IMR-90 (cell line): ENCODE data around the gene OR13F1. TPM values are rescaled to one million over a fixed set of nuclear protein-coding genes. Genes with fewer than 3 reads are reported as not detected.

Source experiments
- ATAC-seq: fragments of 200-7000 bp; cut with Tn5 transposase; 2 replicates; pipeline ENCODE4 v1.9.1; 2020; ENCODE audit warnings: low read depth, mild to moderate bottlenecking, moderate library complexity
- BruUV-seq: library from RNA; stranded (reverse); fragments of 400-500 nt; replicated peaks from 2 replicates; lab custom pipeline; 2021; lab: Mats Ljungman, UMichigan
- CTCF ChIA-PET: fragments of 300-600 bp; formaldehyde crosslinking; extraction: SDS; loops from one replicate; lab custom pipeline; 2021; ENCODE audit warnings: antibody characterized with exemption; lab: Yijun Ruan, JAX
- POLR2A ChIA-PET: fragments of 300-600 bp; sonication (Branson Sonifier 250); formaldehyde crosslinking; loops from one replicate; lab custom pipeline; 2022; ENCODE audit warnings: antibody characterized with exemption; ENCODE audit not compliant: unreplicated experiment; lab: Charles Lee
- DNase-seq: peaks from one replicate; pipeline ENCODE4 v3.0.0; 2013
- H2AFZ ChIP-seq: replicated peaks from 2 replicates; pipeline ENCODE3; 2013; ENCODE audit warnings: low read length, mild to moderate bottlenecking; ENCODE audit not compliant: poor library complexity
- H2AK5ac ChIP-seq: 2 replicates; pipeline ENCODE4 v1.6.1; 2013; ENCODE audit warnings: low read depth, low read length, inconsistent platforms
- H2AK9ac ChIP-seq: replicated peaks from 2 replicates; pipeline ENCODE3; 2013; ENCODE audit warnings: mild to moderate bottlenecking, low read depth, low read length, moderate library complexity; ENCODE audit not compliant: poor library complexity
- H2BK120ac ChIP-seq: 2 replicates; pipeline ENCODE4 v1.6.1; 2013; ENCODE audit warnings: low read depth, low read length, inconsistent platforms
- H2BK15ac ChIP-seq: 3 replicates; pipeline ENCODE4 v1.6.1; 2013; ENCODE audit warnings: low read depth, low read length, inconsistent platforms
- H2BK20ac ChIP-seq: 2 replicates; pipeline ENCODE4 v1.6.1; 2013; ENCODE audit warnings: low read depth, mild to moderate bottlenecking, inconsistent platforms, low read length, moderate library complexity
- H2BK5ac ChIP-seq: 2 replicates; pipeline ENCODE4 v1.6.1; 2013; ENCODE audit warnings: mild to moderate bottlenecking, low read depth, low read length, inconsistent platforms; ENCODE audit not compliant: poor library complexity, severe bottlenecking
- H3K14ac ChIP-seq: replicated peaks from 2 replicates; pipeline ENCODE4 v1.6.1; 2013; ENCODE audit warnings: low read depth, low read length, inconsistent platforms
- H3K18ac ChIP-seq: 2 replicates; pipeline ENCODE4 v1.6.1; 2013; ENCODE audit warnings: low read depth, low read length, control low read depth
- H3K23ac ChIP-seq: 2 replicates; pipeline ENCODE4 v1.6.1; 2013; ENCODE audit warnings: low read depth, low read length, inconsistent platforms
- H3K27ac ChIP-seq: 2 replicates; pipeline ENCODE4 v1.5.1; 2013; ENCODE audit warnings: mild to moderate bottlenecking, control low read depth, low read length; ENCODE audit not compliant: insufficient read depth
- H3K27me3 ChIP-seq: 2 replicates; pipeline ENCODE4 v1.6.1; 2013; ENCODE audit warnings: low read length; ENCODE audit not compliant: control insufficient read depth, insufficient read depth
- H3K36me3 ChIP-seq: 2 replicates; pipeline ENCODE4 v1.6.1; 2013; ENCODE audit warnings: low read length, mixed read lengths; ENCODE audit not compliant: control insufficient read depth, insufficient read depth
- H3K4ac ChIP-seq: 2 replicates; pipeline ENCODE4 v1.6.1; 2013; ENCODE audit warnings: low read depth, low read length, inconsistent platforms
- H3K4me1 ChIP-seq: 2 replicates; pipeline ENCODE4 v1.6.1; 2013; ENCODE audit warnings: low read length, mixed read lengths; ENCODE audit not compliant: control insufficient read depth, insufficient read depth
- H3K4me2 ChIP-seq: 2 replicates; pipeline ENCODE4 v1.6.1; 2013; ENCODE audit warnings: low read depth, mild to moderate bottlenecking, control low read depth, low read length, moderate library complexity
- H3K4me3 ChIP-seq: 2 replicates; pipeline ENCODE4 v1.5.1; 2013; ENCODE audit warnings: low read depth, mild to moderate bottlenecking, control low read depth, low read length, moderate library complexity; ENCODE audit not compliant: insufficient read depth
- H3K56ac ChIP-seq: 2 replicates; pipeline ENCODE4 v1.6.1; 2013; ENCODE audit warnings: low read length, inconsistent platforms; ENCODE audit not compliant: insufficient read depth; ENCODE audit errors: extremely low read depth
- H3K79me1 ChIP-seq, 2 experiments: 2 replicates each; pipeline ENCODE4 v1.6.1; 2013; ENCODE audit warnings: low read length in 2 of 2, inconsistent platforms in 1 of 2, low read depth in 1 of 2
- H3K9ac ChIP-seq: 2 replicates; pipeline ENCODE4 v1.6.1; 2013; ENCODE audit warnings: low read depth, low read length, control low read depth
- H3K9me1 ChIP-seq: 2 replicates; pipeline ENCODE4 v1.6.1; 2013; ENCODE audit warnings: low read length, inconsistent platforms; ENCODE audit not compliant: insufficient read depth
- H3K9me3 ChIP-seq: 2 replicates; pipeline ENCODE4 v1.6.1; 2013; ENCODE audit warnings: low read length; ENCODE audit not compliant: control insufficient read depth, insufficient read depth
- H4K20me1 ChIP-seq: 2 replicates; pipeline ENCODE4 v1.6.1; 2013; ENCODE audit warnings: low read length, inconsistent platforms; ENCODE audit not compliant: insufficient read depth
- H4K5ac ChIP-seq: 2 replicates; pipeline ENCODE4 v1.6.1; 2013; ENCODE audit warnings: mild to moderate bottlenecking, low read depth, low read length, control low read depth
- H4K8ac ChIP-seq, 2 experiments: 2 replicates each; pipeline ENCODE4 v1.6.1; 2013; ENCODE audit warnings: low read depth in 2 of 2, low read length in 2 of 2, control low read depth in 1 of 2, inconsistent platforms in 1 of 2
- H4K91ac ChIP-seq: 2 replicates; pipeline ENCODE4 v1.6.1; 2013; ENCODE audit warnings: low read depth, low read length, inconsistent platforms; ENCODE audit not compliant: insufficient read depth
- BHLHE40 ChIP-seq: fragments of 150-350 bp; IDR thresholded peaks from 2 replicates; pipeline ENCODE4 v1.6.1; 2016; ENCODE audit warnings: mild to moderate bottlenecking, low read depth, low read length
- CEBPB ChIP-seq: IDR thresholded peaks from 2 replicates; pipeline ENCODE4 v1.6.1; 2012; ENCODE audit warnings: low read depth, low read length, improper control_type of control experiment
- CHD1 ChIP-seq: IDR thresholded peaks from 2 replicates; pipeline ENCODE4 v1.6.1; 2012; ENCODE audit warnings: low read depth, low read length, improper control_type of control experiment
- ELK1 ChIP-seq: fragments of 150-350 bp; IDR thresholded peaks from 2 replicates; pipeline ENCODE4 v1.6.1; 2016; ENCODE audit warnings: low read depth, mild to moderate bottlenecking, low read length, moderate library complexity, borderline replicate concordance
- FOS ChIP-seq: fragments of 150-350 bp; IDR thresholded peaks from 2 replicates; pipeline ENCODE4 v1.6.1; 2016; ENCODE audit warnings: low read depth, low read length
- MAFK ChIP-seq: IDR thresholded peaks from 2 replicates; pipeline ENCODE4 v1.6.1; 2012; ENCODE audit warnings: low read depth, low read length, improper control_type of control experiment
- MAZ ChIP-seq: IDR thresholded peaks from 2 replicates; pipeline ENCODE4 v1.6.1; 2012; ENCODE audit warnings: low read depth, mild to moderate bottlenecking, low read length, improper control_type of control experiment, moderate library complexity, borderline replicate concordance
- NFE2L2 ChIP-seq: fragments of 150-350 bp; IDR thresholded peaks from 2 replicates; pipeline ENCODE4 v1.6.1; 2016; ENCODE audit warnings: low read depth, mild to moderate bottlenecking, low read length
- POLR2A ChIP-seq: IDR thresholded peaks from 2 replicates; pipeline ENCODE4 v1.6.1; 2012; ENCODE audit warnings: mild to moderate bottlenecking, low read depth, low read length
- RAD21 ChIP-seq: IDR thresholded peaks from 2 replicates; pipeline ENCODE4 v1.6.1; 2012; ENCODE audit warnings: low read length, improper control_type of control experiment
- RCOR1 ChIP-seq: IDR thresholded peaks from 2 replicates; pipeline ENCODE4 v1.6.1; 2012; ENCODE audit warnings: mild to moderate bottlenecking, low read length, improper control_type of control experiment; ENCODE audit not compliant: insufficient replicate concordance
- RFX5 ChIP-seq: IDR thresholded peaks from 2 replicates; pipeline ENCODE4 v1.8.0; 2012; ENCODE audit warnings: low read depth, mild to moderate bottlenecking, low read length, moderate library complexity
- SMC3 ChIP-seq: fragments of 150-350 bp; IDR thresholded peaks from 2 replicates; pipeline ENCODE4 v1.6.1; 2016; ENCODE audit warnings: low read depth, mild to moderate bottlenecking, antibody characterized with exemption, low read length, moderate library complexity
- WGBS, 2 experiments: methylation state at CpG; one replicate each; pipeline versions ENCODE4 v1.1.5 to v1.1.7; 2013; ENCODE audit warnings: missing lambda C conversion rate in 2 of 2; ENCODE audit not compliant: insufficient read length in 1 of 2; ENCODE audit errors: extremely low coverage in 2 of 2; 5-methylcytosine and 5-hydroxymethylcytosine counted together
- dilution Hi-C: fragments of 300-500 bp; cut with HindIII; formaldehyde crosslinking; loops from one replicate; pipeline ENCODE4 v1.14.3; 2018; ENCODE audit warnings: low sequenced_read_pairs; ENCODE audit not compliant: unreplicated experiment
- in situ Hi-C: fragments of 300-500 bp; cut with MboI; formaldehyde crosslinking; loops from 3 replicates; pipeline ENCODE4 v1.14.3; 2019; ENCODE audit warnings: low sequenced_read_pairs, inconsistent platforms, mixed read lengths
- intact Hi-C: fragments of 100-400 bp; cut with micrococcal nuclease; formaldehyde crosslinking; loops from 2 replicates; pipeline ENCODE4 v1.10.0; 2022
- polyA plus RNA-seq, 3 experiments: library from polyadenylated mRNA; depleted of rRNA; stranded (reverse); fragments of >200 nt; gene quantifications; 2 replicates each; pipeline ENCODE4 v1.2.3, GENCODE V29; 2012; ENCODE audit warnings: low replicate concordance in 1 of 3
- total RNA-seq: library from RNA; depleted of rRNA; stranded (reverse); fragments of >200 nt; gene quantifications from 2 replicates; pipeline ENCODE4 v1.2.3, GENCODE V29; 2012
- TF ChIP-seq, protein P1 (sequence below): fragments of 150-350 bp; IDR thresholded peaks from 2 replicates; pipeline ENCODE4 v1.6.1; 2017; ENCODE audit warnings: mild to moderate bottlenecking, antibody characterized with exemption, low read length, low read depth
- TF ChIP-seq, protein P2 (sequence below): conservative IDR thresholded peaks from 2 replicates; pipeline ENCODE4 v1.5.1; 2012; ENCODE audit warnings: mild to moderate bottlenecking, low read depth, low read length, improper control_type of control experiment

The OR13F1 gene
- total and polyA plus RNA-seq, 2 of the 4 experiments (the other 2 are of a cell fraction): not detected

DNA sequence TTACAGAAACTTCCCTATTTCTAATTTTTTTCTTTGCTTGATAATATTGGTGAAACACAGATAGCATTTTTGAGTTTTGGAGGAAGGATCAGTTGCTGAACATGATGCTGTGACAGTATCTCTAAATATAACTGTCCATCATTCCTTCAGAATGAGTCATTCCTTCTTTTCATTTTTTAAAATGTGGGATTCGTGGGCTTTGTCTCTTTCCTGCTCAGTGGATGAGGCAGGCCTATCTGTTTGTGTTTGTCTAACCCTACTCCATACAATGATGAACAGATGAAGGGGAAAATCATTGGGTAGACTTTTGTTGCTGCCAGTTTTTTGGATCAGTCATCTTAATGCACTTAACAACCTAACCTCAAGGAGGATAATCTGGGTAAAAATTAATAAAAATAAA lies 49.2 kb downstream of the OR13F1 start:
- Histone ChIP-seq H2BK15ac (no peak overlapping the region), H4K8ac (no peak overlapping the region), H3K9ac (no peak overlapping the region), H3K4me1 (no peaks in the 10 kb centered on the region), H3K4ac (no peak overlapping the region), H3K23ac (no peak overlapping the region), H3K4me3 (no peak overlapping the region), H3K56ac (no peak overlapping the region), H2BK5ac (no peak overlapping the region), H3K18ac (no peak overlapping the region), H2AFZ (no peak overlapping the region), H3K14ac (no peak overlapping the region), H3K4me2 (no peak overlapping the region), H3K27ac (no peak overlapping the region), H3K79me1 (no peaks in the 10 kb centered on the region), H3K36me3 (no peaks in the 10 kb centered on the region), H2BK20ac (no peak overlapping the region), H4K91ac (no peak overlapping the region), H2AK9ac (no peak overlapping the region), H2BK120ac (no peak overlapping the region), H4K20me1 (no peaks in the 10 kb centered on the region), H4K5ac (no peak overlapping the region), H3K9me3 (peaks cover 3% of the 10 kb centered on the region; the same call in 1 of the 2 replicates), H3K9me1 (no peaks in the 10 kb centered on the region), H3K27me3 (no peaks in the 10 kb centered on the region), H2AK5ac (no peak overlapping the region)
- no CpG with 5 or more reads among the region's 1 CpG for WGBS, 2 experiments
- intact Hi-C loops: no loop called here
- TF ChIP-seq RCOR1 (no peak), RAD21 (no peak), CEBPB (no peak), SMC3 (no peak), CHD1 (no peak), POLR2A (no peak), MAZ (no peak), ELK1 (no peak), FOS (no peak), BHLHE40 (no peak), MAFK (no peak), RFX5 (no peak), NFE2L2 (no peak)
- TF ChIP-seq, protein P1, sequence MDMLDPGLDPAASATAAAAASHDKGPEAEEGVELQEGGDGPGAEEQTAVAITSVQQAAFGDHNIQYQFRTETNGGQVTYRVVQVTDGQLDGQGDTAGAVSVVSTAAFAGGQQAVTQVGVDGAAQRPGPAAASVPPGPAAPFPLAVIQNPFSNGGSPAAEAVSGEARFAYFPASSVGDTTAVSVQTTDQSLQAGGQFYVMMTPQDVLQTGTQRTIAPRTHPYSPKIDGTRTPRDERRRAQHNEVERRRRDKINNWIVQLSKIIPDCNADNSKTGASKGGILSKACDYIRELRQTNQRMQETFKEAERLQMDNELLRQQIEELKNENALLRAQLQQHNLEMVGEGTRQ: no peak
- TF ChIP-seq, protein P2, sequence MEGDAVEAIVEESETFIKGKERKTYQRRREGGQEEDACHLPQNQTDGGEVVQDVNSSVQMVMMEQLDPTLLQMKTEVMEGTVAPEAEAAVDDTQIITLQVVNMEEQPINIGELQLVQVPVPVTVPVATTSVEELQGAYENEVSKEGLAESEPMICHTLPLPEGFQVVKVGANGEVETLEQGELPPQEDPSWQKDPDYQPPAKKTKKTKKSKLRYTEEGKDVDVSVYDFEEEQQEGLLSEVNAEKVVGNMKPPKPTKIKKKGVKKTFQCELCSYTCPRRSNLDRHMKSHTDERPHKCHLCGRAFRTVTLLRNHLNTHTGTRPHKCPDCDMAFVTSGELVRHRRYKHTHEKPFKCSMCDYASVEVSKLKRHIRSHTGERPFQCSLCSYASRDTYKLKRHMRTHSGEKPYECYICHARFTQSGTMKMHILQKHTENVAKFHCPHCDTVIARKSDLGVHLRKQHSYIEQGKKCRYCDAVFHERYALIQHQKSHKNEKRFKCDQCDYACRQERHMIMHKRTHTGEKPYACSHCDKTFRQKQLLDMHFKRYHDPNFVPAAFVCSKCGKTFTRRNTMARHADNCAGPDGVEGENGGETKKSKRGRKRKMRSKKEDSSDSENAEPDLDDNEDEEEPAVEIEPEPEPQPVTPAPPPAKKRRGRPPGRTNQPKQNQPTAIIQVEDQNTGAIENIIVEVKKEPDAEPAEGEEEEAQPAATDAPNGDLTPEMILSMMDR: no peak
- no peak for DNase-seq
- CTCF ChIA-PET: no interaction called here
- in situ Hi-C loops: no loop called here
- POLR2A ChIA-PET: no interaction called here
- dilution Hi-C loops: no loop called here
- no peak for ATAC-seq
- BruUV-seq: no TSS peak
